NCI-H510A (cell line): ENCODE data around the gene SPATS2.
A peak's percentile ranks its signal among the peaks of the same experiment; 100 is the strongest.
"Not testable (repeated sequence)": the region's sequence is repeated elsewhere in the genome, so short reads cannot be mapped to it uniquely, and the experiment has no call there.

ENCODE experiments used
- DNase-seq: peaks from one replicate; lab custom pipeline; 2025; lab: John Stamatoyannopoulos, UW

Gene SPATS2

DNA sequence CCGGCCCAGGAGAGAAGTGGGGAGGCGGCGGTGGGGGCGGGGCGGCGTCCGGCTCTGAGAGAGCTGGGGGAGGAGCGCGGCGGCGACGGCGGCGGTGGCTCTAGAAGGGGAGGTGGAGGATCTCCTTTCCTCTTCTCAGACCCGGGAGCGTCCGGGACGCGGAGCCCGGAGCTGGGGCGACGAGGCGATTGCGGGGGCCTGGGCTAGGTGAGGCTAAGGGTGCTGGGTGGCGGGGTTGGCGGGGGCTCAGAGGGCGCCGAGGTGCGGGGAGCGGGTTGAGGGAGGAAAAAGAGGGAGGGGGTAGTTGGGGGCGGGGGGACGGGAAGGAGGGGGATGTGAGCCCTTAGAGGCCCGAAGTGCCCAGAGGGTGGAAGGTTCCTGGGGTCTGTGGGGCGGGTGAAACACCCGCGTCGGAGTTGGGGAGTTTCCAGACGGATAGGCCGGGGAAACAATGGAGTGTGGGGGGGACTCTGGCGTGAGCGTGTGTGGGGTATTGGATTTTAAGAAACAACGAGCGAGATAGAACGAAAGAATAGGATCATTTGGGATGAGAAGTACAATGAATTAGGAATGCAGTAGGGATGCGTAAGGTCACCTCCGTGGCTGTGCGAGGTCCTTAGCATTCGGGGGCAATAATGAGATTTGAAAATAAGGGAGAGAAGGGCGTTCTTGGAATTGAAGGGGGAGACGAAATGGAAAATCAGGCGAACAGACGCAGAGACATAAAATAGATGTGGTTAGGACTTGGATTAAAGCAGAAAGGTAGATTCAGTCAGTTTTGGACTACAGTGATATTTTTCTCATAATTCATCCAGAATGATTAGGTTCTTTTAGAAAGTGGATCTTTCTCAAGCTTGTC, at the start of gene SPATS2:
Gene SPATS2 (plus strand): TSS at position 82 of the 859 bp plus-strand sequence. CDS start 93,551 bp downstream, outside the sequence.
- DNase-seq = peak; percentile 40

DNA sequence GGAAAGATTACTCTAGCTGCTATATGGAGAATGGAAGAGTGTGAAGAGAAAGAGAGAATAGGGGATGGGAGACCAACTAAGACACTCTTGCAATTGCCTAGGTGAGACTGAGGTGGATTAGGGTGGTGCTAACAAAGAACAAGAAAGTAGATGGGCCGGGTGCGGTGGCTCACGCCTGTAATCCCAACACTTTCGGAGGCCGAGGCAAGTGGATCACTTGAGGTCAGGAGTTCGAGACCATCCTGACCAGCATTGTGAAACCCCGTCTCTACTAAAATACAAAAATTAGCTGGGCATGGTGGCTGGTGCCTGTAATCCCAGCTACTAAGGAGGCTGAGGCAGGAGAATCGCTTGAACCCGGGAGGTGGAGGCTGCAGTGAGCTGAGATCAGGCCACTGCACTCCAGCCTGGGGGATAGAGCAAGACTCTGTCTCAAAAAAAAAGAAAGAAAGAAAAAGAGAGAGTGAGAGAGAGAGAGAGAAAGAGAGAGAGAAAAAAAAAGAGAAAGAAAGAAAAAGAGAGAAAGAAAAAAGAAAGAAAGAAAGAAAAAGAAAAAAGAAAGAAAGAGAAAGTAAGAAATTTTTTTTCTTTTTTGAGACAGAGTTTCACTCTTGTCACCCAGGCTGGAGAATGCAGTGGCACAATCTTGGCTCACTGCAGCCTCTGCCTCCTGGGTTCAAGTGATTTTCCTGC, 46.7 kb upstream of the SPATS2 start:
- DNase-seq = not testable (repeated sequence)

DNA sequence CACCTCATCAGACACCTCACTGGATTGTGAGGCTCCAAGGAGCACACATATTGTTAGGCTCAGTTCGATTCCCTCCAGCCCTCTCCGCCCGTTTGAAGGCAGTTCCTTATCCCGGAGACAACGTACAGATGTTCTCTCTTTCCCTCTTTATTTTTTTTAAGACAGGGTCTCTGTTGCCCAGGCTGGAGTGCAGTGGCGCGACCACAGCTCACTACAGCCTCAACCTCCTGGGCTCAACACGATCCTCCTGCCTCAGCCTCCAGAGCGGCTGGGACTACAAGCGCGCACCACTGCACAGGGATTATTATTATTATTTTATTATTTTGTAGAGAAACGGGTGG, 44.9 kb upstream of the SPATS2 start:
- DNase-seq = no peak

DNA sequence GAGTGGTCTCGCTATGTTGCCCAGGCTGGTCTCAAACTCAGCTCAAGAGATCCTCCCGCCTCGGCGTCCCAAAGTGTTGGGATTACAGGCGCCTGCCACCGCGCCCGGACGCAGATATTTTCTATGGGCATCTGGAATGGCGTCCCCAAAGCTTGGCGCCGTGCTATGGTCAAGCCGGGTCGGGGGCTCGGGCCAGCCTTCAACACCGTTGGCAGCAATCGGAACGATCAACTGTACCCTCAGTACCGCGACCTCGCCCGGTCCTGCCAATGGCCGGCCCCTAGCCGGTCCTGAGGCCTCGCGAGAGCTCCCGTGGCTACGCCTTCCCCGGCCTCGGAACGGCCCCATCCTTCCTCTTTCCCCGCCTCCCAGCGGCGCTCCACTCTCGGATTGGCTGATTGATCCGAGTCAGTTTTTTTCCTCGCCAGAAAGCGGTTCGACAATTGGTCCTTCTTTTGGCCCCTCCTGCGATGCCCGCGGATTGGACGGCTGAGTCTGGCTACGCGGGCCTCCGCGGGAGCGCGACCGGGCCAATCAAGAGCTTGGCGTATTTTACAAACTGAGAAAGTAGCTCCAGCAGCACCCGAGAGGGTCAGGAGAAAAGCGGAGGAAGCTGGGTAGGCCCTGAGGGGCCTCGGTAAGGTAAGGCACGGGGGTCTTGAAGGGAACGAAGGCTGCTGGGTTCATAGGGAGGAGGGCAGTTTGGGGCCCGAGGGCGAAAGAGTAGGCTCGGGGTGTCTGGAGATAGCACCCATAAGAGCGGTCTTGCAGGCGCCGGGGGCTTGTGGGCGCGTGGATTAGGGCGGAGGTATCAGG, 44.3 kb upstream of the SPATS2 start, which contains the start of gene TROAP:
Gene TROAP (plus strand): TSS at position 548 of the 816 bp plus-strand sequence. CDS start 354 bp downstream, outside the sequence.
- DNase-seq = peak; percentile 96

DNA sequence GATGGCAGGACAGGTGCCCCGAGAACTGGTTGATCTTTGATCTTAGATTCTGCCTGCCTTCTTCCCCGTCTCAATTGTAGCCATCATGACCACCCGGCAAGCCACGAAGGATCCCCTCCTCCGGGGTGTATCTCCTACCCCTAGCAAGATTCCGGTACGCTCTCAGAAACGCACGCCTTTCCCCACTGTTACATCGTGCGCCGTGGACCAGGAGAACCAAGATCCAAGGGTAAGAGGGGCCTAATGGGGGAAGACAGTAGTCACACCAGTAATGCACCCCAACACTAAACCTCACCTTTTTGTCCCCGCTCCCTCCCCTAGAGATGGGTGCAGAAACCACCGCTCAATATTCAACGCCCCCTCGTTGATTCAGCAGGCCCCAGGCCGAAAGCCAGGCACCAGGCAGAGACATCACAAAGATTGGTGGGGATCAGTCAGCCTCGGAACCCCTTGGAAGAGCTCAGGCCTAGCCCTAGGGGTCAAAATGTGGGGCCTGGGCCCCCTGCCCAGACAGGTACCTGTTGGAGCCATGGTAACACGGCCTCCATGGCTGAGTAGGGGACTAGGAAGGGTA, 43.7 kb upstream of the SPATS2 start:
- no peak for DNase-seq

DNA sequence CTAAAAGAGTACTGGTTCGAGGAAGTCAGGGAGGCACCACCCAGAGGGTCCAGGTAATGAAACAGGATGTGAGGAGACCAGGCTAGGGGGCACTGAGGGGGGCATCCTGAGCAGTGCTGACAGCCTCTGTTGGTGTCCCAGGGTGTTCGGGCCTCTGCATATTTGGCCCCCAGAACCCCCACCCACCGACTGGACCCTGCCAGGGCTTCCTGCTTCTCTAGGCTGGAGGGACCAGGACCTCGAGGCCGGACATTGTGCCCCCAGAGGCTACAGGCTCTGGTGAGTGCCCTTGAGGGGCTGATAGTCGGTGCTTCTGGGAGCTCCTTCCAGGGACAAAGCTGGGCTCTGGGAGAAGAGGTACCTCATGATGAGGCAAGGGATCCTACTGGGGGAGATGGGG, 41.7 kb upstream of the SPATS2 start:
- no peak for DNase-seq

DNA sequence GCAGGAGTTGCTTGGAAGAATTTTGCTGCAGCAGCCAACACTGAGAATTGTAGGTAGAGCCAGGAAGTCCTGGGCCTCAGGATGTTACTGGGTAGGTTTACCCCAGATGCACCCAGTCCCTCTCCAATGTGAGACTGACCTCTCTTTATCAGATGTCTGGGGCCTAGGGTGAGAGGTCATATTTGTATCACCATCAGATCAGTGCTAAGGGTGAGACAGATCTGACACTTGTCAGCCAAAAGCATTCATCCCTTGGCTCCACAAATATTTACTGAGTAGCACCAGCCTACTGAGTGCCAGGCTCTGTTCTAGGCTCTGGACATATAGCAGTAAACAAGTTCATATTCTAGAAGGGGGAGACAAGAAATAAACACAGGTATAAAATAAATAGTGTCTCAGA, 39.9 kb upstream of the SPATS2 start:
- DNase-seq = no peak

DNA sequence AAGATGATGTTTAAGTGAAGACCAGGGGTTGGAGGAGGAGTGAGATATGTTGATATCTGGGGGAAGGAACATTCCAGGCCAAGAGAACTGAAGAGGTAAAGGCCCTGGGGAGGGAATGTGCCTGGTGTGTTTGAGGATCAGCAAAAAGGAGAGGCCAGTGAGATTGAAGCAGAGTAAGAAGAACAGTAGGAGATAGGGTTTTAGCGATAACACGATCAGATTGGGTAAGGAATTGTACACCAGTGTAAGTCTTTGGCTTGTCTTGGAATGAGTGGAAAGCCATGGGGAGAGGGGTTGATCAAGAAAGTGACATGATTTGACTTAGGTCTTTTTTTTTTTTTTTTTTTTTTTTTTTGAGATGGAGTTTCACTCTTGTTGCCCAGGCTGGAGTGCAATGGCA, 39.4 kb upstream of the SPATS2 start:
- no peak for DNase-seq

DNA sequence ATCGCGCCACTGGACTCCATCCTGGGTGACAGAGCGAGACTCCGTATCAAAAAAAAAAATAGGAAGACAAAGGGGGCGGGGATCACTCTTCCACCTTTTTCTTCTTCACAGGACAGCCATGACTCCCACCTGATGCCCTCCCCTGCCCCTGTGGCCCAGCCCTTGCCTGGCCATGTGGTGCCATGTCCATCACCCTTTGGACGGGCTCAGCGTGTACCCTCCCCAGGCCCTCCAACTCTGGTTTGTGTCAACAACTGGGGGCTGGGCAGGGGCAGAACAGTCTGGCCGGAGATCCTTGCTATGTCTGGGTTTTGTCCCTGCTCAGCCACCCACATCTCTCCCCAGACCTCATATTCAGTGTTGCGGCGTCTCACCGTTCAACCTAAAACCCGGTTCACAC, 38.4 kb upstream of the SPATS2 start:
- DNase-seq = no peak

DNA sequence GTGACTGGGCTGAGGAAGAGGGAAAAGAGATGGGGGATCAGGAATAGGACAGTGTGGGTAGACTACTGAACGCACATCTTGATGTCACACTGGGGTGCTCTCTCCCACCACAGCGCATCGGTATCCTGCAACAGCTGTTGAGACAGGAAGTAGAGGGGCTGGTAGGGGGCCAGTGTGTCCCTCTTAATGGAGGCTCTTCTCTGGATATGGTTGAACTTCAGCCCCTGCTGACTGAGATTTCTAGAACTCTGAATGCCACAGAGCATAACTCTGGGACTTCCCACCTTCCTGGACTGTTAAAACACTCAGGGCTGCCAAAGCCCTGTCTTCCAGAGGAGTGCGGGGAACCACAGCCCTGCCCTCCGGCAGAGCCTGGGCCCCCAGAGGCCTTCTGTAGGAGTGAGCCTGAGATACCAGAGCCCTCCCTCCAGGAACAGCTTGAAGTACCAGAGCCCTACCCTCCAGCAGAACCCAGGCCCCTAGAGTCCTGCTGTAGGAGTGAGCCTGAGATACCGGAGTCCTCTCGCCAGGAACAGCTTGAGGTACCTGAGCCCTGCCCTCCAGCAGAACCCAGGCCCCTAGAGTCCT, 37.1 kb upstream of the SPATS2 start:
- no peak for DNase-seq

DNA sequence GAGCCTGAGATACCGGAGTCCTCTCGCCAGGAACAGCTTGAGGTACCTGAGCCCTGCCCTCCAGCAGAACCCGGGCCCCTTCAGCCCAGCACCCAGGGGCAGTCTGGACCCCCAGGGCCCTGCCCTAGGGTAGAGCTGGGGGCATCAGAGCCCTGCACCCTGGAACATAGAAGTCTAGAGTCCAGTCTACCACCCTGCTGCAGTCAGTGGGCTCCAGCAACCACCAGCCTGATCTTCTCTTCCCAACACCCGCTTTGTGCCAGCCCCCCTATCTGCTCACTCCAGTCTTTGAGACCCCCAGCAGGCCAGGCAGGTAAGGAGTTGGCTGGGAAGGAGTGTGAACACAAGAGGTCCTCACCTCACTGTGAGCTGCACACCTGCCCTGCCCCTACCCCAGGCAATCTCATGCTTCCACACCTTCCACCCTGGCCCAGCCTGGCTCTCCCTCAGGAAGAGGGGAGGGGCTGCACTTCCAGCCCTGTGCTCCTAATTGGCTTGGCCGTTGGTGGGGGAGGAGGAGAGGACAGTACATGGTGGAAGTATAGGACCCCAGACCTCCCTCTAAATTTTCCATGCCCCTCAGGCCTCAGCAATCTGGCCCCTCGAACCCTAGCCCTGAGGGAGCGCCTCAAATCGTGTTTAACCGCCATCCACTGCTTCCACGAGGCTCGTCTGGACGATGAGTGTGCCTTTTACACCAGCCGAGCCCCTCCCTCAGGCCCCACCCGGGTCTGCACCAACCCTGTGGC, 36.5 kb upstream of the SPATS2 start:
- DNase-seq = no peak

DNA sequence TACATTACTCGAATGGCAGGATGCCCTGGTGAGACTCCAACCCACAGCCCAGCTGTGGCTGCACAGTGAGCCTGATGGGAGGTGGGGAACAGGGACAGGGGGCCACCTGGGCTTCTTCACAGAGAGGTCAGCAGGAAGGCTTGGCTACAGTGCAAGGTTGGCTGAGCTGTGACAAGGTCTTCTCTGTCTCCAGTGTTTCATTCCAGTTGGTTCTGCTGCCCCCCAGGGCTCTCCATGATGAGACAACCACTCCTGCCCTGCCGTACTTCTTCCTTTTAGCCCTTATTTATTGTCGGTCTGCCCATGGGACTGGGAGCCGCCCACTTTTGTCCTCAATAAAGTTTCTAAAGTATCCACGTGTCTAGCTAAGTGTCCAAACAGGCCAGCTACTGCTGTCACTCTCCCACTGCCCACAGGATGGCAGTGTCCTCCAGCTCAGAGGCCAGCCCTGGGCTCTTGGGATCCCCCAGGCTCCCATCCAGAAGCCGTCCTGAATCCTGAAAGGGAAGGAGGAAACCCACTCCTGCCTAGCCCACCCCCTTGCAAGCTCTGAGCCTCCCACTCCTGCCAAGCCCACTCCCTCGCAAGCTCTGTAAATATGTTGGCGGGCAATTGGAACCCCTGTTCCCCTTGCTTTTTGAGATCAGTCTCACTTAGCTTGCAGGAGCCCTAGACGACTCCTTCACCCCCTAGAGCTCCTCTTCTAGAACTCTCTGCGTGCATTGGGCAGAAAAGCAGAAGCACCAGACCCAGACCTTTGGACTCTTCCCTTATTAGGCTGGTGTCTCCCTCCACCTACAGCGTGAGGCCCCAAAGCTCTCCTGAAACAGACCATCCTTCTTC, 35.7 kb upstream of the SPATS2 start:
- DNase-seq = peak; percentile 64

DNA sequence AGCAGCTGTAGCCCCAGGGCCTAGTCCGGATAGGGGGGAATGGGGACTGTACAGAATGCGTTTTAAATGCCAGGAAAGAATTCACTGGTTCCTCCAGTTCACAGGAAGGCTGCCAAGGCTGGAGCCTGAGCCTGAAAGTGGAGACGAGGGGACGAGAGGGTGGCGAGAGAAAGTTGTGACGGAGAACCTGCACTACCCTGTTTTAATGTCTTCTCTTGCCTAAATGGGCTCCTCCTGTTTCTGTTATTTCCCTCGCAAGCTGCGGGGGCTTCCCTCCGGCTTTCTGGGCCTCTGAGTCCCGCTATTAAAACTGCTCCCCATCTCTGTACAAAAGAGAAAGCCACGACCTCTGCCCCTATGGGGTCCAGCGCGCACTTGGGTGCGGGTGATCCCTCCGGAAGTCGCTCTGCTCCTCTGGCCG, 34.8 kb upstream of the SPATS2 start:
- no peak for DNase-seq

DNA sequence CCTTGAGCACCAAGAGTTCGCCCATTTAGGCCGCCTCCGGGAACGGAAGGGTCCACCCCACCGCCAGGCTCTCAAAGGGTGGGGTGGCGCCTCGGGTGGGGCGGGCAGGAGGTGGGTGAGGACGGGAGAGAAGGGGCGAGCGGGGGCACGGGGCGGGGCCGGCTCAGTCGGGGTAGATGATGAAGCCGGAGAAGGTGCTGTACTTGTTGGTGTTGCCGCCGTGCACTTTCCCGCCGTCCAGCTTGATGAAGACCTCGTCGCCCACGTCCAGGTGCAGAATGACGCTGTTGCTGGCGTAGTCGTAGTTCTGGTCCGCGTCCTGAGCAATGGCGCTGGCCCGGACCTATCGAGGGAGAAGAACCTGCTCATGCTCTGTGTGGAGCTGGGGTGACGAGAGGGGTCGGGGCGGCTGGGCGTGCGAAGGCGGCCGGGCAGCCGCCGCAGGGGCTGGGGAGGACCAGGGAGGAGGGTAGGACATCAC, 34.3 kb upstream of the SPATS2 start:
- peak; percentile 30 for DNase-seq

DNA sequence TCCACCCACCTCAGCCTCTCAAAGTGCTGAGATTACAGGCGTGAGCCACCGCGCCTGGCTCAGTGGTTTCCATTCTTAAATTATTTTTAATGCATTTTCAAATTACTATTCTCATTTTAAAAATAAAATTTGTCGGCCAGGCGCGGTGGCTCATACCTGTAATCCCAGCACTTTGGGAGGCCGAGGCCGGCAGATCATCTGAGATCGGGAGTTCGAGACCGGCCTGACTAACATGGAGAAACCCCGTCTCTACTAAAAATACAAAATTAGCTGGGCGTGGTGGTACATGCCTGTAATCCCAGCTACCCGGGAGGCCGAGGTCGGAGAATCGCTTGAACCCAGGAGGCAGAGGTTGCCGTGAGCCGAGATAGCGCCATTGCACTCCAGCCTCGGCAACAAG, 33.5 kb upstream of the SPATS2 start:
- not testable (repeated sequence) for DNase-seq

DNA sequence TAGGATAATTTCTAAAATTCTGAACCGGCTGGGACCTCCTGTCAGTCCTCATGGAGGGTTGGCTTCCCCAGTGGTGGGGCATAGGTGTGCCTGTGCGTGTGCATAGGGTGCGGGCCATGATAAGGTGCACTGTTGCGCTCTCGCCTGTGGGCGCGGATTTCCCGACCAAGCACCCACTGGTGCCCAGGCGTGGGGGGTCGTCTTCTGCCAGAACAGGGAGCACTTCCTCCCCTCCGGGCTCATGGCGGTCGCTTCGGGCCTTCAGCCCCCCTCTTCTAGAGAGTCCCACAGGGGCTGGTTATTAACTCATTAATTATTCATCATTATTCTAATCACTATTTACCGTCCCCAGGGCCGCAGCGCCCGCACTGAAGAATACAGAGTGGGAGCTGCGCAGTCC, 33.0 kb upstream of the SPATS2 start:
- no peak for DNase-seq

DNA sequence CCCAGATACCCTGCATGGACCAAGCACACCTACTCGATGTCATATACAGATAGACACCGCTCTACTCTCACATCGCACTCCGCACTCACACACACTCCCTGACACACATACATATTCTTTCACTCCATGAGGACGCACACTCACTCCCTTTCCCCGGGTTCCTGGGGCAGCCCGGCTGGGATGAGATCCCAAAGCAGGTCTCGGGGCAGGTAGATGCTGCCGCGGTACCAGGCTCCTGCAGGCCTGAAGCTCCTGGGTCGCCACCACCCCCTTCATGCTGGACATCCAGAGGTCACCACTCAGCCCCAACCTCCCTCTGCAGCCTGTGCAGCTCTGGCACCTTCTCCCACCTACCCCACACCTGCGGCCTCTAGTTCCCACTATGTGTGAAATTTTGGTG, 32.6 kb upstream of the SPATS2 start:
- no peak for DNase-seq

DNA sequence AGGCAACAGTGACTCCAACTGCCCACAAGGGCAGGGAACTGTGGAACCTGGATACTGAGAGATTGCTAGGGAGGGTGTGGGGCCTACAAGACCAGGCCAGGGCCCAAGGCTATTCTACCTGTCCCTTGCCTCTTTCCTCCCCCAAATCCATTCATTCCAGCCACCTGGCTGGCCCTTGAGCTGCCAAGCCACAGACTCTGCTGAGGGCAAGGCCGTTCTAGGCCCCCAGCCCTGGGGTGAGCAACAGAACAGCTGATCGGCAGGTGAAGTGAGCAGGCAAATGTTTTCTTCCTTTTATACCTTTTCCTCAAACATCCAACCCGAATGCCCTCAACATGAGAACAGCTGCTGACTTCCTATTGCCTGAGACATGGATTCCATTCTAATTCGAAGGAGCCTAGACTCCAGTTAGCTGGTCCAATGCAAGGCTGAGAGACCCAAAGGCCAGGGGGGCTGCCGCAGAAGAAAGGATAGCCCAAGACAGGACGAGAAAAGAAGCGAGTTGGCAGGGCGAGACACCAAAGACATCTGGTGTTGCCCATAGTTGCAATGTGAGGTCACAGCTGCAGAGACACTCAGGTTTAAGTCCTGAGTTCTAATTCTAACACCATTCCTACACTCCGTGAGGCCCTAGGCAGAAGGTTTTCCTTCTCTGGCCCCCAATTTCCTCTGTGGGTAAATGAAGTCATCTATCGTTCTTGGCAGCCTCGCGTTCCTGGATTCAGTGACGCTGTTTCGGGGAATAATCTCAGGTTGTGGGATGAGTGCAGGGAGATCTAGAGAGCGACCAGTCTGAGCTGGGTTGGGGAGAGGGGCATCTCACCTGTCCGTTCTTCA, 31.9 kb upstream of the SPATS2 start:
- no peak for DNase-seq
